ENCODE measurements around the gene LRBA. TPM values are rescaled to one million over a fixed set of nuclear protein-coding genes. Genes with fewer than 3 reads are reported as not detected.

LRBA gene
- total and polyA plus RNA-seq, 5 donors from 2014 or later = 23.0 to 95.3 (median 25.4) TPM

- Histone ChIP-seq H3K4me3 (ENCODE audit: low read depth, low read length) (no peak overlapping the region), H3K9me3 (ENCODE audit: control insufficient read depth in 2 of 2, low read length in 2 of 2) (no peaks in the 10 kb centered on the region), H3K4me1 (ENCODE audit: control insufficient read depth, insufficient read depth, low read length, poor library complexity, severe bottlenecking) (no peaks in the 10 kb centered on the region), H3K27ac (ENCODE audit: insufficient read depth, low read length, poor library complexity, severe bottlenecking) (no peak overlapping the region), H3K36me3 (ENCODE audit: control insufficient read depth, insufficient read depth, low read length) (no peaks in the 10 kb centered on the region), H3K27me3 (ENCODE audit: control insufficient read depth, insufficient read depth, low read length) (no peaks in the 10 kb centered on the region)
- H3K27ac Mint-ChIP-seq = no peak overlapping the region
- no peaks in the 10 kb centered on the region for H3K36me3 Mint-ChIP-seq
- no peaks in the 10 kb centered on the region for H3K9me3 Mint-ChIP-seq
- no peaks in the 10 kb centered on the region for H3K4me1 Mint-ChIP-seq
- DNase-seq (no peak), ATAC-seq (ENCODE audit: low read depth in 2 of 2) (no peak)
- H3K27me3 Mint-ChIP-seq = peaks cover 4% of the 10 kb centered on the region
- no peak overlapping the region for H3K4me3 Mint-ChIP-seq
These were observed 31.5 kb upstream of the LRBA start for GRCh38 chr4:151046609-151047008.

GRCh38 chr4:151045907-151046306 is 30.8 kb upstream of the LRBA start:
- Histone ChIP-seq H3K27me3 (ENCODE audit: control insufficient read depth, insufficient read depth, low read length) (no peaks in the 10 kb centered on the region), H3K9me3 (ENCODE audit: control insufficient read depth in 2 of 2, low read length in 2 of 2) (no peaks in the 10 kb centered on the region), H3K27ac (ENCODE audit: insufficient read depth, low read length, poor library complexity, severe bottlenecking) (no peak overlapping the region), H3K4me3 (ENCODE audit: low read depth, low read length) (no peak overlapping the region), H3K4me1 (ENCODE audit: control insufficient read depth, insufficient read depth, low read length, poor library complexity, severe bottlenecking) (no peaks in the 10 kb centered on the region), H3K36me3 (ENCODE audit: control insufficient read depth, insufficient read depth, low read length) (no peaks in the 10 kb centered on the region)
- no peak for ATAC-seq (ENCODE audit: low read depth in 2 of 2)
- Mint-ChIP-seq H3K4me1 (no peaks in the 10 kb centered on the region), H3K27me3 (peaks cover 4% of the 10 kb centered on the region), H3K9me3 (no peaks in the 10 kb centered on the region), H3K36me3 (no peaks in the 10 kb centered on the region), H3K27ac (no peak overlapping the region), H3K4me3 (no peak overlapping the region)
- peak in 1 of 3 donors; percentile 12 for DNase-seq

GRCh38 chr4:151043803-151044515 is 28.9 kb upstream of the LRBA start:
- peaks cover 2% of the 10 kb centered on the region for H3K27me3 Mint-ChIP-seq
- Histone ChIP-seq H3K27me3 (ENCODE audit: control insufficient read depth, insufficient read depth, low read length) (no peaks in the 10 kb centered on the region), H3K4me1 (ENCODE audit: control insufficient read depth, insufficient read depth, low read length, poor library complexity, severe bottlenecking) (no peaks in the 10 kb centered on the region), H3K36me3 (ENCODE audit: control insufficient read depth, insufficient read depth, low read length) (no peaks in the 10 kb centered on the region), H3K9me3 (ENCODE audit: control insufficient read depth in 2 of 2, low read length in 2 of 2) (no peaks in the 10 kb centered on the region), H3K4me3 (ENCODE audit: low read depth, low read length) (no peak overlapping the region), H3K27ac (ENCODE audit: insufficient read depth, low read length, poor library complexity, severe bottlenecking) (no peak overlapping the region)
- ATAC-seq (ENCODE audit: low read depth in 2 of 2) (no peak), DNase-seq (no peak)
- no peak overlapping the region for H3K27ac Mint-ChIP-seq
- H3K4me3 Mint-ChIP-seq = no peak overlapping the region
- no peaks in the 10 kb centered on the region for H3K9me3 Mint-ChIP-seq
- H3K4me1 Mint-ChIP-seq = no peaks in the 10 kb centered on the region
- no peaks in the 10 kb centered on the region for H3K36me3 Mint-ChIP-seq

- no peak overlapping the region for H3K27ac Mint-ChIP-seq
These were observed 24.6 kb upstream of the LRBA start for GRCh38 chr4:151039733-151040132.

GRCh38 chr4:151038452-151039157 is 23.5 kb upstream of the LRBA start:
- H3K36me3 ChIP-seq (ENCODE audit: control insufficient read depth, insufficient read depth, low read length) = no peaks in the 10 kb centered on the region
- no peaks in the 10 kb centered on the region for H3K9me3 ChIP-seq (ENCODE audit: control insufficient read depth in 2 of 2, low read length in 2 of 2)
- no peak overlapping the region for H3K27ac Mint-ChIP-seq
- ATAC-seq (ENCODE audit: low read depth in 2 of 2) = no peak
- peaks cover 0 to 3% (median 2%) of the 10 kb centered on the region in 7 donors for H3K9me3 Mint-ChIP-seq
- H3K27ac ChIP-seq (ENCODE audit: insufficient read depth, low read length, poor library complexity, severe bottlenecking) = no peak overlapping the region
- no peak for DNase-seq
- no peak overlapping the region for H3K4me3 ChIP-seq (ENCODE audit: low read depth, low read length)
- H3K36me3 Mint-ChIP-seq = no peaks in the 10 kb centered on the region
- no peaks in the 10 kb centered on the region for H3K4me1 ChIP-seq (ENCODE audit: control insufficient read depth, insufficient read depth, low read length, poor library complexity, severe bottlenecking)
- no peaks in the 10 kb centered on the region for H3K27me3 Mint-ChIP-seq
- H3K27me3 ChIP-seq (ENCODE audit: control insufficient read depth, insufficient read depth, low read length) = no peaks in the 10 kb centered on the region
- H3K4me1 Mint-ChIP-seq = peaks cover 0 to 3% (median 0%) of the 10 kb centered on the region in 4 donors
- no peak overlapping the region for H3K4me3 Mint-ChIP-seq

More at GRCh38 chr4:151039733-151040132, 24.6 kb upstream of the LRBA start:
- H3K27ac ChIP-seq (ENCODE audit: insufficient read depth, low read length, poor library complexity, severe bottlenecking) = no peak overlapping the region
- no peak for ATAC-seq (ENCODE audit: low read depth in 2 of 2)
- peaks cover 0 to 3% (median 0%) of the 10 kb centered on the region in 4 donors for H3K4me1 Mint-ChIP-seq
- no peaks in the 10 kb centered on the region for H3K27me3 Mint-ChIP-seq
- no peaks in the 10 kb centered on the region for H3K9me3 ChIP-seq (ENCODE audit: control insufficient read depth in 2 of 2, low read length in 2 of 2)
- DNase-seq = no peak
- no peak overlapping the region for H3K4me3 ChIP-seq (ENCODE audit: low read depth, low read length)
- H3K9me3 Mint-ChIP-seq = peaks cover 0 to 3% (median 1%) of the 10 kb centered on the region in 7 donors
- no peaks in the 10 kb centered on the region for H3K36me3 Mint-ChIP-seq
- H3K4me3 Mint-ChIP-seq = no peak overlapping the region
- H3K4me1 ChIP-seq (ENCODE audit: control insufficient read depth, insufficient read depth, low read length, poor library complexity, severe bottlenecking) = no peaks in the 10 kb centered on the region
- H3K27me3 ChIP-seq (ENCODE audit: control insufficient read depth, insufficient read depth, low read length) = no peaks in the 10 kb centered on the region
- H3K36me3 ChIP-seq (ENCODE audit: control insufficient read depth, insufficient read depth, low read length) = no peaks in the 10 kb centered on the region

- Histone ChIP-seq H3K4me3 (ENCODE audit: low read depth, low read length) (no peak overlapping the region), H3K9me3 (ENCODE audit: control insufficient read depth in 2 of 2, low read length in 2 of 2) (no peaks in the 10 kb centered on the region), H3K27ac (ENCODE audit: insufficient read depth, low read length, poor library complexity, severe bottlenecking) (no peak overlapping the region), H3K27me3 (ENCODE audit: control insufficient read depth, insufficient read depth, low read length) (no peaks in the 10 kb centered on the region), H3K36me3 (ENCODE audit: control insufficient read depth, insufficient read depth, low read length) (no peaks in the 10 kb centered on the region), H3K4me1 (ENCODE audit: control insufficient read depth, insufficient read depth, low read length, poor library complexity, severe bottlenecking) (peaks cover 6% of the 10 kb centered on the region)
- ATAC-seq (ENCODE audit: low read depth in 2 of 2) = no peak
- H3K27me3 Mint-ChIP-seq = no peaks in the 10 kb centered on the region
- DNase-seq = no peak
- H3K9me3 Mint-ChIP-seq = peaks cover 0 to 4% (median 2%) of the 10 kb centered on the region in 7 donors
- H3K4me1 Mint-ChIP-seq = peaks cover 0 to 13% (median 8%) of the 10 kb centered on the region in 4 donors
- no peak overlapping the region for H3K4me3 Mint-ChIP-seq
- no peak overlapping the region for H3K27ac Mint-ChIP-seq
- no peaks in the 10 kb centered on the region for H3K36me3 Mint-ChIP-seq
These were observed 20.8 kb upstream of the LRBA start for GRCh38 chr4:151035911-151036310.

GRCh38 chr4:151035328-151035727 is 20.2 kb upstream of the LRBA start:
- H3K4me1 Mint-ChIP-seq = peaks cover 0 to 16% (median 9%) of the 10 kb centered on the region in 4 donors
- peaks cover 0 to 4% (median 2%) of the 10 kb centered on the region in 7 donors for H3K9me3 Mint-ChIP-seq
- no peak overlapping the region for H3K27ac Mint-ChIP-seq
- no peaks in the 10 kb centered on the region for H3K36me3 Mint-ChIP-seq
- no peaks in the 10 kb centered on the region for H3K27me3 Mint-ChIP-seq
- Histone ChIP-seq H3K27me3 (ENCODE audit: control insufficient read depth, insufficient read depth, low read length) (no peaks in the 10 kb centered on the region), H3K4me1 (ENCODE audit: control insufficient read depth, insufficient read depth, low read length, poor library complexity, severe bottlenecking) (peaks cover 6% of the 10 kb centered on the region), H3K27ac (ENCODE audit: insufficient read depth, low read length, poor library complexity, severe bottlenecking) (no peak overlapping the region), H3K36me3 (ENCODE audit: control insufficient read depth, insufficient read depth, low read length) (no peaks in the 10 kb centered on the region), H3K9me3 (ENCODE audit: control insufficient read depth in 2 of 2, low read length in 2 of 2) (no peaks in the 10 kb centered on the region), H3K4me3 (ENCODE audit: low read depth, low read length) (no peak overlapping the region)
- DNase-seq (no peak), ATAC-seq (ENCODE audit: low read depth in 2 of 2) (no peak)
- H3K4me3 Mint-ChIP-seq = no peak overlapping the region

All from CD4-positive, CD25-positive, alpha-beta regulatory T cell (primary cell).